Fibroblast of mammary gland (primary cell): ENCODE results near the gene ACTL7A.

ENCODE experiments used
- DNase-seq: peaks from one replicate; pipeline ENCODE4 v3.0.0-alpha.2; 2010; ENCODE audit warnings: low read depth
- H3K4me3 ChIP-seq: 2 replicates; pipeline ENCODE4 v1.5.1; 2011; ENCODE audit warnings: low read depth, mild to moderate bottlenecking, low read length, moderate library complexity; ENCODE audit not compliant: control insufficient read depth
- CTCF ChIP-seq: conservative IDR thresholded peaks from 2 replicates; pipeline ENCODE4 v1.5.1; 2011; ENCODE audit warnings: low read depth, low read length, inconsistent platforms; ENCODE audit not compliant: control insufficient read depth, insufficient read depth

ACTL7A gene

GRCh38 chr9:108905494-108905893 lies 43.4 kb downstream of the ACTL7A start:
- H3K4me3 ChIP-seq: no peak overlapping the region
- DNase-seq: no peak
- TF ChIP-seq CTCF: no peak

- no peak for DNase-seq
- no peak for TF ChIP-seq CTCF
- no peak overlapping the region for H3K4me3 ChIP-seq
Observed at GRCh38 chr9:108910402-108910801, 48.3 kb downstream of the ACTL7A start.

- DNase-seq: no peak
- no peak overlapping the region for H3K4me3 ChIP-seq
- TF ChIP-seq CTCF: no peak
Observed at GRCh38 chr9:108910914-108911313, 48.8 kb downstream of the ACTL7A start.

GRCh38 chr9:108911820-108912219 lies 49.8 kb downstream of the ACTL7A start:
- no peak for TF ChIP-seq CTCF

More at GRCh38 chr9:108911820-108912219, 49.8 kb downstream of the ACTL7A start:
- no peak for DNase-seq
- H3K4me3 ChIP-seq: no peak overlapping the region
